Femur (tissue), 1 donor: Measurements from ENCODE around the gene ROS1.

ENCODE experiments used
- DNase-seq: peaks from one replicate; pipeline ENCODE4 v3.0.0-alpha.2; 2017

The ROS1 gene

GRCh38 chr6:117306227-117306790 lies 119.4 kb downstream of the ROS1 start:
- DNase-seq = no peak

- no peak for DNase-seq
Observed at GRCh38 chr6:117304446-117304845, 121.3 kb downstream of the ROS1 start.

GRCh38 chr6:117303323-117303722 lies 122.4 kb downstream of the ROS1 start:
- DNase-seq = no peak

- no peak for DNase-seq
Observed at GRCh38 chr6:117298941-117299340, 126.8 kb downstream of the ROS1 start.

GRCh38 chr6:117290173-117290846 lies 135.4 kb downstream of the ROS1 start:
- DNase-seq = no peak

- no peak for DNase-seq
Observed at GRCh38 chr6:117288083-117288715, 137.5 kb downstream of the ROS1 start.

- DNase-seq = no peak
Observed at GRCh38 chr6:117280922-117281321, 144.8 kb downstream of the ROS1 start.

GRCh38 chr6:117276778-117277316 lies 148.9 kb downstream of the ROS1 start:
- no peak for DNase-seq

GRCh38 chr6:117275711-117276110 lies 150.0 kb downstream of the ROS1 start:
- no peak for DNase-seq

- no peak for DNase-seq
Observed at GRCh38 chr6:117275205-117275604, 150.5 kb downstream of the ROS1 start.

- no peak for DNase-seq
Observed at GRCh38 chr6:117272891-117273290, 152.9 kb downstream of the ROS1 start.

- DNase-seq = no peak
Observed at GRCh38 chr6:117272032-117272866, 153.5 kb downstream of the ROS1 start.

- no peak for DNase-seq
Observed at GRCh38 chr6:117270843-117271507, 154.8 kb downstream of the ROS1 start.

- no peak for DNase-seq
Observed at GRCh38 chr6:117270055-117270842, 155.5 kb downstream of the ROS1 start.

GRCh38 chr6:117269638-117270054 lies 156.1 kb downstream of the ROS1 start:
- DNase-seq = no peak

- no peak for DNase-seq
Observed at GRCh38 chr6:117268924-117269323, 156.8 kb downstream of the ROS1 start.

GRCh38 chr6:117267766-117268534 lies 157.8 kb downstream of the ROS1 start:
- peak; percentile 59 for DNase-seq

- no peak for DNase-seq
Observed at GRCh38 chr6:117267054-117267347, 158.7 kb downstream of the ROS1 start.

GRCh38 chr6:117266257-117267053 lies 159.3 kb downstream of the ROS1 start:
- DNase-seq = no peak
